Measurements from ENCODE around the gene PROM2. TPM values are rescaled to one million over a fixed set of nuclear protein-coding genes. Genes with fewer than 3 reads are reported as not detected.

Gene PROM2
- total and polyA plus RNA-seq, 10 of the 15 experiments (the other 5 are each of a cell fraction or from before 2014, with no cell fraction given): 0.01 to 0.04 TPM; not detected in 8

GRCh38 chr2:95234286-95234785 lies 39.9 kb upstream of the PROM2 start:
- no peak overlapping the region for H3K27ac ChIP-seq (ENCODE audit: control insufficient read depth, insufficient read depth)
- H2AFZ ChIP-seq (ENCODE audit: control insufficient read depth, low read depth, low read length): no peak overlapping the region
- FAIRE-seq (no peak), DNase-seq (ENCODE audit: low read depth, low spot score) (no peak), ATAC-seq (no peak)
- intact Hi-C loops (cut with micrococcal nuclease; ENCODE audit: unreplicated experiment): no loop called here
- ChIA-PET SMC1A (ENCODE audit: uncharacterized antibody, unreplicated experiment) (no interaction called here), POLR2A (no interaction called here), RAD21 (ENCODE audit: unreplicated experiment) (no interaction called here), CTCF (interaction anchor here (1.3 kb wide), 1 partner anchor 8 kb away, joined by 3 read pairs; no protein-coding TSS in a partner anchor)
- WGBS (ENCODE audit: insufficient coverage, insufficient replicate concordance, low lambda C conversion rate, missing lambda C conversion rate): 37% methylated on average over 5 of the region's 5 CpGs
- no peak overlapping the region for H3K9ac ChIP-seq (ENCODE audit: control insufficient read depth, insufficient read depth, low read length)
- no peaks in the 10 kb centered on the region; the same call in 2 of the 3 replicates for H3K9me3 ChIP-seq (replicated peaks; ENCODE audit: control insufficient read depth, insufficient read depth, low read length)
- H4K20me1 ChIP-seq (ENCODE audit: control insufficient read depth, insufficient read depth): no peaks in the 10 kb centered on the region
- H3K36me3 ChIP-seq (ENCODE audit: control insufficient read depth in 2 of 2, insufficient read depth in 2 of 2, low read length in 1 of 2): no peaks in the 10 kb centered on the region
- H3K4me2 ChIP-seq (ENCODE audit: control insufficient read depth, insufficient read depth): no peak overlapping the region
- H3K79me2 ChIP-seq (ENCODE audit: control insufficient read depth, insufficient read depth, low read length): no peaks in the 10 kb centered on the region
- BruUV-seq (replicated peaks): no TSS peak
- H3K4me1 ChIP-seq (ENCODE audit: control insufficient read depth, insufficient read depth, low read length): no peaks in the 10 kb centered on the region
- in situ Hi-C loops (cut with MboI): no loop called here
- TF ChIP-seq SREBF1 (IDR thresholded peaks at IDR 0.05; ENCODE audit: low read length): no peak
- no peak overlapping the region for H3K4me3 ChIP-seq
- no peaks in the 10 kb centered on the region for H3K27me3 ChIP-seq (replicated peaks in 1 of 2; ENCODE audit: control insufficient read depth in 2 of 2, insufficient read depth in 2 of 2, low read length in 1 of 2)

GRCh38 chr2:95234816-95235215 lies 39.4 kb upstream of the PROM2 start:
- Histone ChIP-seq H2AFZ (ENCODE audit: control insufficient read depth, low read depth, low read length) (no peak overlapping the region), H4K20me1 (ENCODE audit: control insufficient read depth, insufficient read depth) (no peaks in the 10 kb centered on the region), H3K27ac (ENCODE audit: control insufficient read depth, insufficient read depth) (no peak overlapping the region), H3K9me3 (replicated peaks; ENCODE audit: control insufficient read depth, insufficient read depth, low read length) (no peaks in the 10 kb centered on the region; the same call in 2 of the 3 replicates), H3K4me1 (ENCODE audit: control insufficient read depth, insufficient read depth, low read length) (no peaks in the 10 kb centered on the region), H3K36me3 (ENCODE audit: control insufficient read depth in 2 of 2, insufficient read depth in 2 of 2, low read length in 1 of 2) (no peaks in the 10 kb centered on the region), H3K27me3 (replicated peaks in 1 of 2; ENCODE audit: control insufficient read depth in 2 of 2, insufficient read depth in 2 of 2, low read length in 1 of 2) (no peaks in the 10 kb centered on the region), H3K9ac (ENCODE audit: control insufficient read depth, insufficient read depth, low read length) (no peak overlapping the region), H3K79me2 (ENCODE audit: control insufficient read depth, insufficient read depth, low read length) (no peaks in the 10 kb centered on the region), H3K4me2 (ENCODE audit: control insufficient read depth, insufficient read depth) (no peak overlapping the region), H3K4me3 (no peak overlapping the region)
- ChIA-PET SMC1A (ENCODE audit: uncharacterized antibody, unreplicated experiment) (no interaction called here), CTCF (interaction anchor here (1.3 kb wide), 1 partner anchor 8 kb away, joined by 3 read pairs; no protein-coding TSS in a partner anchor), POLR2A (no interaction called here), RAD21 (ENCODE audit: unreplicated experiment) (no interaction called here)
- BruUV-seq (replicated peaks): no TSS peak
- 59% methylated on average over 3 of the region's 3 CpGs for WGBS (ENCODE audit: insufficient coverage, insufficient replicate concordance, low lambda C conversion rate, missing lambda C conversion rate)
- ATAC-seq: no peak
- in situ Hi-C loops (cut with MboI) (no loop called here), intact Hi-C loops (cut with micrococcal nuclease; ENCODE audit: unreplicated experiment) (no loop called here)
- no peak for DNase-seq (ENCODE audit: low read depth, low spot score)
- no peak for FAIRE-seq
- TF ChIP-seq ZBTB11 (CRISPR knock-in tag; IDR thresholded peaks at IDR 0.05) (no peak), CREM (IDR thresholded peaks at IDR 0.05; ENCODE audit: low read depth) (no peak), ESRRA (IDR thresholded peaks at IDR 0.05; ENCODE audit: low read length) (no peak), NR2C2 (IDR thresholded peaks at IDR 0.05; ENCODE audit: borderline replicate concordance, control insufficient read depth, insufficient read length, low read depth) (no peak), POLR2AphosphoS2 (IDR thresholded peaks at IDR 0.05; ENCODE audit: low read depth, low read length) (no peak), MTA2 (IDR thresholded peaks at IDR 0.05; ENCODE audit: low read depth) (no peak), PML (IDR thresholded peaks at IDR 0.05; ENCODE audit: low read length) (no peak), KAT2A (conservative IDR thresholded peaks at IDR 0.05; ENCODE audit: control insufficient read depth, low read depth, low read length) (no peak), POU2F2 (IDR thresholded peaks at IDR 0.05; ENCODE audit: borderline replicate concordance, low read depth, low read length) (no peak), E4F1 (IDR thresholded peaks at IDR 0.05; ENCODE audit: borderline replicate concordance, partially characterized antibody) (no peak), MYC (IDR thresholded peaks at IDR 0.05; ENCODE audit: insufficient read depth, insufficient read length, insufficient replicate concordance, low read length, severe bottlenecking) (no peak)
